Measurements from ENCODE around the gene CCNDBP1.
"Not testable (repeated sequence)": the region's sequence is repeated elsewhere in the genome, so short reads cannot be mapped to it uniquely, and the experiment has no call there.

Gene CCNDBP1

DNA sequence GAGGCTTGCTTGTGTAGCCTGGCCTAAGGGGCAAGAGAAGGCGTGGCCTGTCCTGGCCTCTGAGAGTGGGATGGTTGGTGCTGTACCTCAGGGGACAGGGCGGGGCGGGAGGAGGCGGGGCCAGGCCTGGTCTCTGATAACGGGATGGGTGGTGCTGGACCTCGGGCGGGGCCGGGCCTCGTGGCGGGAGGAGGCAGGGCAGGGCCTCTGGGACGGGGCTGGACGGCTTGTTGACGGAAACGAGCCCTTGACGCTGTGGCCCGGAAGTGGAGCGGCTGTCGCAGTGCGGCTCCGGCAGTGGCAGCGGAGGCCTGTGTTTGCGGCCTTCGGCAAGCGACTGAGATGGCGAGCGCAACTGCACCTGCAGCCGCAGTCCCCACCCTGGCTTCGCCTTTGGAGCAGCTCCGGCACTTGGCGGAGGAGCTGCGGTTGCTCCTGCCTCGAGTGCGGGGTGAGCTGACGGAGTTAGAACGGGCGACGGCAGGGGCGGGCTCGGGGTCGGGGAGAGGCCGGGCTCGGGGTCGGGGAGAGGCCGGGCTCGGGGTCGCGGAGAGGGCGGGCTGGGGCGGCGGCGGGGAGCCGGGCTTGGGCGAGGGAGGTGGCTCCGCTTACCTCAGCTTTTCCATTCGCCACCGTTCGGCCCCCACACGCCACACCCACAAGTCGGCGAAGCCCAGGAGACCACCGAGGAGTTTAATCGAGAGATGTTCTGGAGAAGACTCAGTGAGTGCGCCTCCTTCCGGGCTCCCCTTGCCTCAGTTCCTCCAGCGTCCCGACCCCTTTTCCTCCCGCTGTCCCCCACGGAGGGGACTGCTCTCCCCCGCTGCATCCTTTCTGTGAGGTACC is at the start of gene CCNDBP1:
Gene CCNDBP1, plus strand, starts transcription at position 247 of the 846 bp plus-strand sequence. Its CDS starts 96 bp downstream, at position 343.
- DNase-seq: peak; percentile 95

GRCh38 chr15:43143203-43143941 is 41.8 kb upstream of the CCNDBP1 start:
- no peak for DNase-seq

DNA sequence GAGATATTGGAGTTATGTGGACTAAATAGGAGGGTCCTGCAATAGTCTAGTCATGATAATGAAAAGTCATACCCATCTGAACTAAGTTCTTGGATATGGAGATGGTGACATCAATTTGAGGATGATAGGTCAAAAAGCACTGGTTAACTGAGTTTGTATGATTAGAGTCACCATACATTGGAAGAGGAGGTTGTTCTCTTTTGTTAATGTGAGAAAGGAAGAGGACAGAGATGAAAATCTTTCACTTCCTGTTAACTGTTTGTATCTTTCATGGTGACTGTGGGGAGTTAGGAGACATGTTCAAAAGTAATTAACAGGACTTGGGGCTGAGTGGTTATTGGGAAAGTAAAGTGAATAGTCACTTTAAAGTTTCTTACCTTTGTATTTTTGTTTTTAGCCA is 40.7 kb upstream of the CCNDBP1 start:
- DNase-seq: no peak

DNA sequence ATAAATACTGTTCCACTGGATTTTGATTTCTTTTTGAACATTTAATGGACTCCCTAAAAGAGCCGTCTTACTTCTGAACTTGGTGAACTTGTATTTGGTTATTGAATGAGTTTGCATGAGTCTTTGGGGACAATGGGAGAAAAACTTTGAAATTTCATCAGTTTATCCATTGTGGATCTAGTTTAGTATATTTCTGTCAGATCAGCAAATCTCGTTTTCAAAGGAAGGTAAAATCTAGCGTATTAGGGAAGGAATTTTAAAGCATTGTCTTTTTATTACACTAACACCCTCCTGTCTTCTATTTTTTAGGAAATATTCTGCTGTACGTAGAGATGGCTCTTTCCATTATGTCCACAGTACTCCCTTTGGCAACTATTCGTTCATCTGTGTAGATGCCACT is 39.0 kb upstream of the CCNDBP1 start:
- no peak for DNase-seq

DNA sequence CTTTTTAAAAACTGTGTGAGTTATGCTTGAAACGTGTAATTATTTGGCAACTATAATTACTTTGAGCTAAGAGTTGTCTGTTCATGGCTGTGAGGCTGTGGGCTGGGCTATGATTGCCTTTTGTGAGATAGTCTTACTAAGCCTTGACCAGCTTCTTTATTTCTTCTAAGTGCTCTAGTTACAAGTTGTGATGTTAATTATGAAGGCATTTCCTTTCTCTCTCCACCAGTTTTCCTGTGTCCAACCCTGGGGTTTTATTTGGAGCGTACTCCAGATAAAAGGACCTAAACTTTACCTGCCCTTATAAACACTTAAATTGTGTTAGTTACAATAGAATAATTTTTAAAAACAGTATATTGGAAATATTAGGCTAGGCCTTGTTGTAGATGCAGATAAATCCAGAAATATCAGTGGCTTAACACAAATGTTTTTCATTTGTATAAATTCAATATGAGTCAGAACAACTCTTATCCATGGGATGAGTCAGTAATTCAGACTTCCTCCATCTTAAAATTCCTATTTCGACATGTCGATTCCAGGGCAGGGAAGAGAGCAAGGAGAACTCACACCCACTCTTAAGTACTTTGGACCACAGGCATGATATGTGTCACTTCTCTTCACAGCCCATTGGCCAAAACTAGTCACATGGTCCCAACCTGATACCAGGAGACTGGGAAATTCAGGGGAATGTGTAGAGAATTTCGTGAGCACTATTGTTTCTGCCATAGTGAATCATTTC is 34.8 kb upstream of the CCNDBP1 start:
- DNase-seq: no peak

GRCh38 chr15:43151688-43152087 is 33.5 kb upstream of the CCNDBP1 start:
- DNase-seq: no peak

DNA sequence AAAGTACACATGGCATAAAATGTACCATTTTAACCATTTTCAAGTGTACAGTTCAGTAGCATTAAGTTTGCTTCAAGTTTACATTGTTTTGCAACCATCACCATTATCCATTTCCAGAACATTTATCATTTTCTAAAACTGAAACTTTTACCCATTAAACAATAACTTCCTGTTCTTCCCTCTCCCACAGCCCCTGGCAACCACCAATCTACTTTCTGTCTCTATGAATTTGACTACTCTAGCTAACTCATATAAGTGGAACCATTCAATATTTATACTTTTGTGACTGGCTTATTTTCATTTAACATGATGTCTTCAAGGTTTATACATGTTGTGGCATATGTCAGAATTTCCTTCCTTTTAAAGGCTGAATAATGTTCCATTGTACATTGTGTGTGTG is 31.9 kb upstream of the CCNDBP1 start:
- no peak for DNase-seq

DNA sequence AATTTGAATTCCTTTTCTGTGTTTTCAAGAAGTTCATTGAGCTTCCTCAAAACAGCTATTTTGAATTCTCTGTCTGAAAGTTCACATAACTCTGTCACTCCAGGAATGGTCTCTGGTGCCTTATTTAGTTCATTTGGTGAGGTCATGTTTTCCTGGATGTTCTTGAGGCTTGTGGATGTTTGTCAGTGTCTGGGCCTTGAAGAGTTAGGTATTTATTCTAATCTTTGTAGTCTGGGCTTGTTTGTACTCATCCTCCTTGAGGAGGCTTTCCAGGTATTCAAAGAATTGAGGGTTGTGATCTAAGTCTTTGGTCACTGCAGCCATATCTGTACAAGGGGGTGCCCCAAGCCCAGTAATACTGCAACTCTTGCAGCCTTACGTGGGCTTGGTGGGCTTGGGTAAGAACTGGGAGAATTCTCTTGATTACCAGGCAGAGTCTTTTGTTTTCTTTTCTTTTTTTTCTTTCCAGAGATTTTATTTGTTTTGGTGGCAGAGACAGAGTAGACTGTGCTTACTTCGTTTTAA is 19.3 kb upstream of the CCNDBP1 start:
- DNase-seq: no peak

GRCh38 chr15:43167261-43167660 is 17.9 kb upstream of the CCNDBP1 start:
- DNase-seq: not testable (repeated sequence)

DNA sequence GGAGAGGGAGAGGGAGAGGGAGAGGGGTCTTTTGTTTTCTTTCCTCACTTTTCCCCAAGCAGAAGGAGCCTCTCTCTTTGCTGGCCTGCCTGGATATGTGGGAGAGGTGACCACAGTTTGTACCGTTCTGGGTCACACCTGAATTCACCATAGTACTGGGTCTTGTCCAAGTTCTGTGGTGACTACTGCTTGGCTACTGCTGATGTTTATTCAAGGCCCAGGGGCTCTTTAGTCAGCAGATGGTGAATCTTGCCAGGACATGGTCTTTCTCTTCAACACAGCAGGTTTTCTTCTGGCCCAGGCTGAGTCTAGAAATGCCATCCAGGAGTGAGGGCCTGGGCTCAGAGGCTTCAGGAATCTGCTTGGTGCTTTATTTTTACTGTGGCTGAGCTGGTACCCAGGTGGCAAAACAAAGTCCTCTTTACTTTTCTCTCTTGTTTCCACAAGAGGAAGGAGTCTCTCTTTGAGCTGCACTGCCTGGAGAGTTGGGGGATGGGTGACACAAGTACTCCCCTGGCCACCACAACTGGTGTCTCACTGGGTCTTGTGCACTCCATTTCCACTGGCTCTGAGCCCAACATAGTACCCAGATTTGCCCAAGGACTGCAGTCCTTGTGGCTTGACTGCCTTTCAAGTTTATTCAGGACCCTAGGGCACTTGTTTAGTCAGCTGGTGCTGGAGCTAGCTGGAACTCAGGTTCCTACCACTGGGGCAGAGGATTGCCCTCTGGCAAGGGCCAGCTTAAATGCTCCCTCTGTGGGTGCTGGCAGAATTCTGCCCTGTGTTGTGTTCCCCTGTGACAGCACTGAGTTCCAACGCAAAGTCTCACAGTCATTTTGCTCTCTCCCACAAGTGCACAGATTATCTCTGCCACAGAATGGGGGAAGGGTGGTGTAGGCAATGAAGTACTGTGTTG is 16.8 kb upstream of the CCNDBP1 start:
- no peak for DNase-seq

DNA sequence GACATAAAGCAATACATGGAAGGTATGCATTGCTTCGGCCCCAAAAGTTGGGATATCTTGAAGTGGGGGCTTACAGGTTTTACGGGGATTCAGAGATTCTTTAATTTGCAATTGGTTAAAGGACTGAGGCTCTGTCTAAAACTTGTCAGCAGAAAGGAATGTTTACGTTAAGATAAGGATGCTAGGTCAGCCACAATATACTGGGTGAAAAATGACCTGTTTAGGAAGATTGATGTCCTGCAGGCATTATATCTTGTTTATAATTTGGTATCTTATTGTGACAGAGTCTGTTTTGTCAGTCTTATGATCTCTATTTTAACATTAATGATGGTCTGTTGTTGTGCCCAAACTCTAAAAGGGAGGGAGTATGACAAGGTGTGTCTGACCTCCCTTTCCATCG is 15.3 kb upstream of the CCNDBP1 start:
- no peak for DNase-seq

GRCh38 chr15:43175656-43176309 is 9.4 kb upstream of the CCNDBP1 start:
- DNase-seq: not testable (repeated sequence)

DNA sequence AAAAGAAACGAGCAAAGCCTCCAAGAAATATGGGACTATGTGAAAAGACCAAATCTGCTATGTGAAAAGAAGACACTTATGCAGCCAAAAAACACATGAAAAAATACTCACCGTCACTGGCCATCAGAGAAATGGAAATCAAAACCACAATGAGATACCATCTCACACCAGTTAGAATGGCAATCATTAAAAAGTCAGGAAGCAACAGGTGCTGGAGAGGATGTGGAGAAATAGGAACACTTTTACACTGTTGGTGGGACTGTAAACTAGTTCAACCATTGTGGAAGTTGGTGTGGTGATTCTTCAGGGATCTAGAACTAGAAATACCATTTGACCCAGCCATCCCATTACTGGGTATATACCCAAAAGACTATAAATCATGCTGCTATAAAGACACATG is 8.1 kb upstream of the CCNDBP1 start:
- DNase-seq: not testable (repeated sequence)

DNA sequence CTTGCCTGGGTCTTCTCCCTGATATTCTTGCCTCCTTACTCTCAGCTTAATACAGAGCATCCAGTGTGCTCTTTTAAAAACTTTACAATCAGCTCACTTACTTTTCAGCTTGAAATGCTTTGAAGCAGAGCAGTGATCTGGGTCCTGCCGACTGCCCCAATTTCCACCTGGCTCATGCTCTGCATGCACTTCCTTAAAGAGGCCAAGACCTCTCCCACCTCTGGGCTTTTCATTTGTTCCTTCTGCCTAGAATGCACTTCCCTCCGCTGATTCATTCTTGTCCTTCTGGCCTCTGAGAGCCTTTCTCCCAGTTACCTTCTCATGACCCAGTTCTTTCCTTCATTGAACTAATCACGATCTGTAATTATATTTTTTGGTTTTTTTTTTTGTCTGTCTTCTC is 1.9 kb upstream of the CCNDBP1 start:
- no peak for DNase-seq

GRCh38 chr15:43184407-43185124 is 637 bp upstream of the CCNDBP1 start:
- no peak for DNase-seq

DNA sequence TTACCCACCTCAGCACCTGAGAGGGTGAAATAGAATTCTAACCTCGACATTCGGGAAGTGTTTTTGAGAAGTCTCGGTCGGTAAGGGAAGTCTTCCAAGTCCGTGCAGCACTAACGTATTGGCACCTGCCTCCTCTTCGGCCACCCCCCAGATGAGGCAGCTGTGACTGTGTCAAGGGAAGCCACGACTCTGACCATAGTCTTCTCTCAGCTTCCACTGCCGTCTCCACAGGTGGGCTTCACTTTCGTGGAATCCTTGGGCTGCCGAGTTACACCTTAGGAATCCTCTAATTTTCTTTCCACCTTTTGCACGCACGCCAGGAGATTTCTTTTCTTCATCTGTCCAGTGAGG is 775 bp downstream of the CCNDBP1 start:
- no peak for DNase-seq

DNA sequence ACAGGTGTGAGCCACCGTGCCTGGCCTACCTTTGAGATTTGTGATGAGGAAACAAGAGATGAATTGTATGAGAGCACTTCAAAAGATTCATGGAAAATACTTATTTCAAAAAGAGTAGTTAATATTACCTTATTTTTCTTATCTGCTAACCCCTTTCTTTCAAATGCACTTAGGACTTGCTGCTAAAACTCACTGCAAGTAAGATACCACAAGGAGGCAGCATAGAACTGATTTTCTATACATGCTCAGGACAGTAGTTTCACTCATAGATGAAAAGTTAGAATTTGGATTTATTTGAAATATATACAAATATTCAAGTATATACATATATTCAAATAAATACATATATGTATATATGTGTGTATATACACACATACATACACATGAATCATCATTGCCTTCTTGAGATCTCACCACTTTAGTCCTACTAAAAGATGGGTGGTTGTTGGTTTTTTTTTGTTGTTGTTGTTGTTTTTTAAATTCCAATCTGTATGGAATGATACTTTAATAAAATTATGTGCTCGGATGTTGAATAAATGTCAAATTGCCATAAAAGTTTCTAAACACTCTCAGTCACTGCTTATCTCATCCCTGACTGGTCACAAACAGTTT is 2.4 kb downstream of the CCNDBP1 start:
- no peak for DNase-seq

DNA sequence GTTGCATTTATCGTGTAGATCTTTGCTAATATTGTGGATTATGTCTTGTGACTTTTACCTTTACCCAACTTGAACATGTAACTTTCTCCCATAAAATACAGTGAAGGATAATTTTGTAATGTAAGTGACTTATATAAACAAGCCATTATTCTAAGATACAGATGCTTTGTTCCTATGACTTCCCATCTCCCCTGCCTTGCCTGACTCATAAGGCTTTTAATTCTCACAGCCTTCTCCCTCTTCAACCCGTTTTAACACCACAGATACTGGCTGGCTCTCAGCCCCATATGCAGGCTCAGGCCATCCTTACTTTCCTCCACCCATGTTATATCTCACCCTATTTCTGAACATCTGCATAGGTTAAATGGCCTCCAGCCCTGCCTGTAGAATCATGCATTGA is 4.1 kb downstream of the CCNDBP1 start:
- no peak for DNase-seq

GRCh38 chr15:43190178-43190577 is 5.0 kb downstream of the CCNDBP1 start:
- no peak for DNase-seq

GRCh38 chr15:43193710-43194109 is 8.5 kb downstream of the CCNDBP1 start:
- no peak for DNase-seq

DNA sequence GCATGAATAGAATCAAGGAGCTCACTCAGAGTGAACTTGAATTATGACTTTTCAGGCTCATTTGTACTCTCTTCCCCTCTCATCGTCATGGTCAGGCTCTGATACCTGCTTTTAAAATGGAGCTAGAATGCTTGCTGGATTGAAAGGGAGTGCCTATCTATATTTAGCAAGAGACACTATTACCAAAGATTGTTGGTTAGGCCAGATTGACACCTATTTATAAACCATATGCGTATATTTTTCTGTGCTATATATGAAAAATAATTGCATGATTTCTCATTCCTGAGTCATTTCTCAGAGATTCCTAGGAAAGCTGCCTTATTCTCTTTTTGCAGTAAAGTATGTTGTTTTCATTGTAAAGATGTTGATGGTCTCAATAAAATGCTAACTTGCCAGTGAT is 9.6 kb downstream of the CCNDBP1 start:
- DNase-seq: no peak
